Measurements from ENCODE around the gene ARHGAP6. TPM values are rescaled to one million over a fixed set of nuclear protein-coding genes. Genes with fewer than 3 reads are reported as not detected.

Gene ARHGAP6
- total and polyA plus RNA-seq, 2 of the 4 experiments (the other 2 are of a cell fraction): 1.4 to 1.8 TPM

GRCh38 chrX:11564546-11564945 is 101.2 kb downstream of the ARHGAP6 start:
- Histone ChIP-seq H3K9me1 (ENCODE audit: insufficient read depth, low read length) (no peaks in the 10 kb centered on the region), H2BK5ac (ENCODE audit: low read depth, low read length, poor library complexity, severe bottlenecking) (no peak overlapping the region), H2AK5ac (ENCODE audit: low read depth, low read length) (no peak overlapping the region), H3K27me3 (ENCODE audit: control insufficient read depth, insufficient read depth, low read length) (no peaks in the 10 kb centered on the region), H2AK9ac (replicated peaks; ENCODE audit: low read depth, low read length, poor library complexity) (no peak overlapping the region), H4K8ac (ENCODE audit: low read depth in 2 of 2, low read length in 2 of 2) (no peak overlapping the region), H3K4me3 (ENCODE audit: insufficient read depth, low read depth, low read length) (no peak overlapping the region), H2BK15ac (ENCODE audit: low read depth, low read length) (no peak overlapping the region), H2AFZ (replicated peaks; ENCODE audit: low read length, poor library complexity) (no peak overlapping the region), H3K18ac (ENCODE audit: low read depth, low read length) (no peak overlapping the region), H2BK20ac (ENCODE audit: low read depth, low read length) (no peak overlapping the region), H3K9ac (ENCODE audit: low read depth, low read length) (no peak overlapping the region), H4K5ac (ENCODE audit: low read depth, low read length) (no peak overlapping the region), H3K4me2 (ENCODE audit: low read depth, low read length) (no peak overlapping the region), H3K56ac (ENCODE audit: extremely low read depth, insufficient read depth, low read length) (no peak overlapping the region), H3K4ac (ENCODE audit: low read depth, low read length) (no peak overlapping the region), H2BK120ac (ENCODE audit: low read depth, low read length) (no peak overlapping the region), H3K79me1 (ENCODE audit: low read depth in 1 of 2, low read length in 2 of 2) (no peaks in the 10 kb centered on the region), H4K91ac (ENCODE audit: insufficient read depth, low read depth, low read length) (no peak overlapping the region), H3K9me3 (ENCODE audit: control insufficient read depth, insufficient read depth, low read length) (no peaks in the 10 kb centered on the region), H3K23ac (ENCODE audit: low read depth, low read length) (no peak overlapping the region), H3K14ac (replicated peaks; ENCODE audit: low read depth, low read length) (no peak overlapping the region), H4K20me1 (ENCODE audit: insufficient read depth, low read length) (no peaks in the 10 kb centered on the region), H3K36me3 (ENCODE audit: control insufficient read depth, insufficient read depth, low read length) (no peaks in the 10 kb centered on the region), H3K4me1 (ENCODE audit: control insufficient read depth, insufficient read depth, low read length) (no peaks in the 10 kb centered on the region), H3K27ac (ENCODE audit: insufficient read depth, low read length) (no peak overlapping the region)
- dilution Hi-C loops (cut with HindIII; ENCODE audit: low sequenced_read_pairs, unreplicated experiment) (no loop called here), intact Hi-C loops (cut with micrococcal nuclease) (no loop called here), in situ Hi-C loops (cut with MboI; ENCODE audit: low sequenced_read_pairs) (no loop called here)
- ATAC-seq (ENCODE audit: low read depth) (no peak), DNase-seq (no peak)
- ChIA-PET CTCF (no interaction called here), POLR2A (ENCODE audit: unreplicated experiment) (no interaction called here)
- TF ChIP-seq ELK1 (IDR thresholded peaks at IDR 0.05; ENCODE audit: borderline replicate concordance, low read depth, low read length): no peak
- no peak for TF ChIP-seq CTCF (conservative IDR thresholded peaks at IDR 0.05; ENCODE audit: low read depth, low read length)
- TF ChIP-seq FOS (IDR thresholded peaks at IDR 0.05; ENCODE audit: low read depth, low read length): no peak
- TF ChIP-seq NFE2L2 (IDR thresholded peaks at IDR 0.05; ENCODE audit: low read depth, low read length): no peak
- no peak for TF ChIP-seq CHD1 (IDR thresholded peaks at IDR 0.05; ENCODE audit: low read depth, low read length)
- no peak for TF ChIP-seq USF2 (IDR thresholded peaks at IDR 0.05; ENCODE audit: low read depth, low read length)
- TF ChIP-seq POLR2A (IDR thresholded peaks at IDR 0.05; ENCODE audit: low read depth, low read length): no peak
- no peak for TF ChIP-seq RCOR1 (IDR thresholded peaks at IDR 0.05; ENCODE audit: insufficient replicate concordance, low read length)
- TF ChIP-seq CEBPB (IDR thresholded peaks at IDR 0.05; ENCODE audit: low read depth, low read length): no peak
- TF ChIP-seq SMC3 (IDR thresholded peaks at IDR 0.05; ENCODE audit: low read depth, low read length): no peak
- TF ChIP-seq RAD21 (IDR thresholded peaks at IDR 0.05; ENCODE audit: low read length): no peak
- TF ChIP-seq MAFK (IDR thresholded peaks at IDR 0.05; ENCODE audit: low read depth, low read length): no peak
- TF ChIP-seq MAZ (IDR thresholded peaks at IDR 0.05; ENCODE audit: borderline replicate concordance, low read depth, low read length): no peak
- no peak for TF ChIP-seq RFX5 (IDR thresholded peaks at IDR 0.05; ENCODE audit: low read depth, low read length)
- no CpG with 5 or more reads among the region's 1 CpG for WGBS, 2 experiments (ENCODE audit: extremely low coverage in 2 of 2, insufficient read length in 1 of 2)
- no TSS peak for BruUV-seq (replicated peaks)
